T-cell (primary cell): ENCODE results near the gene JAG2. TPM values are rescaled to one million over a fixed set of nuclear protein-coding genes. Genes with fewer than 3 reads are reported as not detected.

ENCODE experiments used
- ATAC-seq, 4 experiments: fragments of 200-7000 bp in 3 of 4; fragments of 150-1000 bp in 1 of 4; cut with Tn5 transposase; replicated peaks in 1 of 4; 1 replicate in 3 of 4; 2 replicates in 1 of 4; pipeline ENCODE4 v1.10.0; 2021; ENCODE audit warnings: moderate library complexity in 3 of 4, mild to moderate bottlenecking in 2 of 4, moderate number of reproducible peaks in 1 of 4
- CTCF ChIA-PET, 2 donors: fragments of 300-600 bp; sonication (Branson Sonifier 250); formaldehyde crosslinking; loops; one replicate each; lab custom pipeline; 2022; ENCODE audit warnings: antibody characterized with exemption in 2 of 2; lab: Charles Lee
- POLR2A ChIA-PET, 2 donors: fragments of 300-600 bp; sonication (Branson Sonifier 250); formaldehyde crosslinking; loops; one replicate each; lab custom pipeline; 2022; ENCODE audit warnings: antibody characterized with exemption in 2 of 2; lab: Charles Lee
- DNase-seq, 35 experiments: peaks; one replicate each; pipeline versions ENCODE4 v3.0.0 to v3.0.0-alpha.2; 2013 to 2023
- H3K27ac ChIP-seq: one replicate; pipeline ENCODE4 v1.5.1; 2013; ENCODE audit warnings: low read length
- H3K27me3 ChIP-seq, 2 experiments: replicated peaks in 1 of 2; 1 replicate in 1 of 2; 2 replicates in 1 of 2; pipeline versions ENCODE4 v1.6.1 to v1.7.0; 2013; ENCODE audit warnings: low read length in 1 of 2, mixed read lengths in 1 of 2; ENCODE audit not compliant: control insufficient read depth in 2 of 2, insufficient read depth in 2 of 2; ENCODE audit errors: extremely low read depth in 1 of 2
- H3K36me3 ChIP-seq, 2 donors: 1 replicate in 1 of 2; 2 replicates in 1 of 2; pipeline versions ENCODE4 v1.6.1 to v1.7.0; 2013; ENCODE audit warnings: low read length in 1 of 2; ENCODE audit not compliant: control insufficient read depth in 2 of 2, insufficient read depth in 1 of 2; ENCODE audit errors: extremely low read depth in 1 of 2
- H3K4me1 ChIP-seq, 2 experiments: 1 replicate in 1 of 2; 2 replicates in 1 of 2; pipeline versions ENCODE4 v1.6.1 to v1.7.0; 2013; ENCODE audit warnings: low read length in 2 of 2, mixed read lengths in 1 of 2; ENCODE audit not compliant: insufficient read depth in 2 of 2, control insufficient read depth in 1 of 2; ENCODE audit errors: extremely low read depth in 1 of 2
- H3K4me3 ChIP-seq, 2 donors: 1 replicate in 1 of 2; 2 replicates in 1 of 2; pipeline versions ENCODE4 v1.5.1 to v1.7.0; 2013; ENCODE audit warnings: mild to moderate bottlenecking in 2 of 2, low read length in 1 of 2, moderate library complexity in 1 of 2; ENCODE audit not compliant: control insufficient read depth in 1 of 2; ENCODE audit errors: extremely low read depth in 1 of 2
- H3K9me3 ChIP-seq: 2 replicates; pipeline ENCODE4 v1.7.0; 2013
- H3K27ac Mint-ChIP-seq, 2 donors: one replicate each; pipeline ENCODE4 v1.8.0; 2020 to 2021; ENCODE audit warnings: mild to moderate bottlenecking in 2 of 2, mixed read lengths in 2 of 2
- H3K27me3 Mint-ChIP-seq, 2 donors: one replicate each; pipeline ENCODE4 v1.8.0; 2021 to 2022; ENCODE audit warnings: mixed read lengths in 2 of 2
- H3K36me3 Mint-ChIP-seq: one replicate; pipeline ENCODE4 v1.8.0; 2021; ENCODE audit warnings: mixed read lengths
- H3K4me1 Mint-ChIP-seq, 3 donors: one replicate each; pipeline ENCODE4 v1.8.0; 2020 to 2022; ENCODE audit warnings: mixed read lengths in 3 of 3, mild to moderate bottlenecking in 1 of 3
- H3K4me3 Mint-ChIP-seq, 3 donors: one replicate each; pipeline ENCODE4 v1.8.0; 2020 to 2022; ENCODE audit warnings: mild to moderate bottlenecking in 3 of 3, mixed read lengths in 3 of 3, moderate library complexity in 3 of 3
- H3K9me3 Mint-ChIP-seq, 3 donors: one replicate each; pipeline ENCODE4 v1.8.0; 2020 to 2022; ENCODE audit warnings: mixed read lengths in 3 of 3
- WGBS: methylation state at CpG from one replicate; pipeline ENCODE4 v1.1.5; 2013; ENCODE audit warnings: missing lambda C conversion rate; ENCODE audit not compliant: insufficient coverage; 5-methylcytosine and 5-hydroxymethylcytosine counted together
- total RNA-seq, 35 experiments: library from RNA in 6 of 35; stranded (reverse) in 6 of 35; fragments of 120-200 nt in 1 of 35; gene quantifications; one replicate each; pipeline versions ENCODE4 v1.2.1 to v1.2.4 and lab custom pipeline; 2013 to 2026

JAG2 gene
- total RNA-seq, 5 donors from 2014 or later (not counting 1 experiment from before 2014, with no cell fraction given), result 0.76 to 1.9 (median 1.2) TPM

DNA sequence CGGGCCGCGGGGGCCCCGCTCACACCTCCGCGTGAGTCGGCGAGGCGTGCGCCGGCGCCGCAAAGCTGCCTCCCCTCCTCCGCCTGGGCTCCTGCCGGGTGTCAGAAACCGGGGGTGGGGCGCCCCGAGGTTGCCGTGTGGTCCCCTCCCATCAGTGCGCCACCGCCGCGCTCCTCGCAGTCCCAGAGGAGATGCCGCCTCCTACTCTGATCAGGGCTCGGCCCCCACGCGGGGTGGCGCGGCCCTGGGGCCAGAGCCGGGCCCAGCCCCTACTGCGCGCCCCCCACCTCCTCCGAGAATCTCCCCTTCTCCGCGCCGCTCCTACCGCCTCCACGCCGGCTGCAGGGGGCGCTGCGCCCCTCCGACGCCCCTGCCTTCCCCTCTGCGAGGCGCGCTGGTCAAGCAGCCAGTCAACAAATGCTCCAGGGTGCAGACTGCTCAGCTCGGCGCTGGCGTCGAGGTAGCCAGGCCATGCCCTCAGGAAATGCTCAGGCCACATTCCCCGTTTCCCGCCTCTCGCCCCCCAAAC lies 467 bp upstream of the JAG2 start:
- Mint-ChIP-seq H3K36me3 (no peaks in the 10 kb centered on the region), H3K4me1 (peaks cover 9 to 24% (median 19%) of the 10 kb centered on the region in 3 donors), H3K4me3 (peak overlapping the region; percentile 43 to 80 (median 62)), H3K27ac (no peak overlapping the region), H3K27me3 (peaks cover 7 to 20% of the 10 kb centered on the region in 2 donors), H3K9me3 (no peaks in the 10 kb centered on the region)
- Histone ChIP-seq H3K4me1 (peaks cover 2 to 34% of the 10 kb centered on the region in 2 experiments), H3K9me3 (no peaks in the 10 kb centered on the region), H3K4me3 (no peak overlapping the region), H3K27me3 (peaks cover 0 to 63% of the 10 kb centered on the region in 2 experiments), H3K27ac (no peak overlapping the region), H3K36me3 (no peaks in the 10 kb centered on the region)
- peak; percentile 36 to 60 (median 41) for ATAC-seq
- POLR2A ChIA-PET, result no interaction called here
- CTCF ChIA-PET, result no interaction called here
- DNase-seq, result peak in 10 of 35 experiments; percentile 14 to 54 (median 30)
- 4% methylated on average over 54 of the region's 54 CpGs for WGBS

DNA sequence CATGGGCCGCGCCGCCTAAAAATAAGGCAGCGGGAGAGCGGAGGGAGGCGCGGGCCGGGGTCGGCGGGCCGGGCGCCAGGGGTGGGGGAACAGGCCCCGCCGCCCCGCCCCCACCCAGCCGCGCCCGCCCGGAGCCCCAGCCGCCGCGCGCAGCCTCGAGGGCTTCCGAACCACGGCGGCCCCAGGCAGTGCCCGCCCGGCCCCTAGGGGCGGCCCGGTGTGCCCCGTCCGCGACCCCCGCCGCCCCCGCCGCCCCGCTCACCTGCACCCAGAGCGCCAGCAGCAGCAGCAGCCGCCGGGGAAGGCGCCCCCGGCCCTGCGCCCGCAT lies 519 bp downstream of the JAG2 start:
- peak in 1 of 4 experiments; percentile 3 for ATAC-seq
- H3K27ac Mint-ChIP-seq, result no peak overlapping the region
- H3K36me3 Mint-ChIP-seq, result no peaks in the 10 kb centered on the region
- H3K27me3 ChIP-seq, result peaks cover 0 to 66% of the 10 kb centered on the region in 2 experiments
- H3K36me3 ChIP-seq, result no peaks in the 10 kb centered on the region
- no peak overlapping the region for H3K27ac ChIP-seq
- H3K27me3 Mint-ChIP-seq, result peaks cover 7 to 20% of the 10 kb centered on the region in 2 donors
- H3K9me3 ChIP-seq, result no peaks in the 10 kb centered on the region
- H3K4me1 Mint-ChIP-seq, result peaks cover 9 to 21% (median 19%) of the 10 kb centered on the region in 3 donors
- ChIA-PET POLR2A (no interaction called here), CTCF (interaction anchor here in 1 of 2 donors (0.6 kb wide), 1 partner anchor 184 kb away, joined by 3 read pairs; no protein-coding TSS in a partner anchor)
- H3K4me1 ChIP-seq, result peaks cover 2 to 30% of the 10 kb centered on the region in 2 experiments
- WGBS, result 1% methylated on average over 40 of the region's 46 CpGs
- peak overlapping the region in 1 of 2 donors; percentile 69 for H3K4me3 ChIP-seq
- peak overlapping the region; percentile 31 to 59 (median 52) for H3K4me3 Mint-ChIP-seq
- H3K9me3 Mint-ChIP-seq, result no peaks in the 10 kb centered on the region
- DNase-seq, result no peak

DNA sequence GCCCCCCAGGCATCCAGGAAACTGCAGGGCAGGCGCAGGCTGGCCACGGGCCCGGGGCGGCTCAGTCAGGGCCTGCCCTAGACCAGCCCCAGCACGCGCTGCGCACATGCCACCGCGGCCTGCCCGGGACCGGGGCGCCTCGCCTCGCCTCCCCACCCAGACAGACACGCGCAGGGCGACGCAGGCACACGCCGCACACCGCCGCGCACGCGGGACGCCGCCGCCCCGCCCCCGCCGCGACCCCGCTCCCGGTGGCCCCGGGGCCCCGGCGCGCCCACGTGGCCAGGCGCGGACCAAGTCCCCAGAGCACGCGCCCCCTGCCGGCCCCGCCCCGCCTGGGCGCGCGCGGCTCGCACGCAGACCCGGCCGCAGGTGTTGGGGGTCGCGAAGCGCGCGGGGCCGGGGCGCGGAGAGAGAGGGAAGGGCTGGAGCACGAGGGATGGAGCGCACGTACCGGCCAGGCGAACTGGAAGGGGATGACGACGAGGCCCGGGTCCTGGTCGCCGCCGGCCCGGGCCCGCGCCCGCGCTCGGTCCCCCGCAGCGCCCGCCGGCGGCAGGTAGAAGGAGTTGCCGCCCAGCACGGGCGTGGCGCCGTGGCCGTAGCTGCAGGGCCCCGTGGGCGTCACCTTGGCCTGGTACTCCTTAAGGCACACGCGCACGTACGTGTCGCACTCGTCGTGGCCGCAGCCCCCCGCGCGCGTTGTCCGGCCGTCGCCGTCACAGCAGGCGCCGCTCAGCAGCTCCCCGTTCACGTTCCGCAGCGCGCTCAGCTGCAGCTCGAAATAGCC lies 1.1 kb downstream of the JAG2 start:
- POLR2A ChIA-PET, result no interaction called here
- peak overlapping the region in 1 of 2 donors; percentile 69 for H3K4me3 ChIP-seq
- ATAC-seq, result no peak

DNA sequence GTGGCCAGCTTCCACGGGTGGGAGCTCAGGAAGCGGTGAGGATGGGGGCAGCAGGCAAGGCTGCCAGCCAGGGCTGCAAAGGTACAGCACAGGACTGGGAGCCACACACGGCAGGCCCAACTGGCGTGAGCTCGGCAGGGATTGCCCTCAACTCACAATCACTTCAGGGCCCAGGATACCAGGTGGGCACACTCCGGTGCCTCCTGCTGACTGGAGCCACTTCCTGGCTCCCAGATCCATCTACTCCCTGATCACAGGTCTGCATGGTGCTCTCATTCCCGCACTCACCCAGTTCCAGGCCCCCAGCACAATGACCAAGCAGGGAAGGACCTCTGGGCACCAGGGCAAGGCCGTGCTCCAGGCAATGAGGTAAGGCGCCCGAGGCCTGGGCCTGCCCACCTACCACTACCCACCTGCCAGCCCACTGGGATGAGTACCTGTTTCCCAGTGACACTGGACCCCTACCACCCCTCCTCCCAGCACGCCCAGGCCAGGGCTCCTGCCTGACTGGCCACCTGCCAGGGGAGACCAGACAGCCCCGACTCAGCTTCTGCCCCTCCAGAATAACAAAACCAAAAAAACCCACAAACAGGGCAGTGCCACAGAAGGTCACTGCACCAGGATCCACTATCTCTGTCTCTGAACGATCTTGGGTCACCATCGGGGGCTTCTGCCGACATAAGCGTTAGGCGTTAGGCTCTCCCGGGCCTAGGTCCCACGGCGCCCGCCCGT lies 1.8 kb downstream of the JAG2 start:
- H3K4me1 ChIP-seq, result peaks cover 2 to 30% of the 10 kb centered on the region in 2 experiments
- peaks cover 7 to 20% of the 10 kb centered on the region in 2 donors for H3K27me3 Mint-ChIP-seq
- ChIA-PET CTCF (no interaction called here), POLR2A (no interaction called here)
- peaks cover 7 to 19% (median 16%) of the 10 kb centered on the region in 3 donors for H3K4me1 Mint-ChIP-seq
- no peak for DNase-seq
- H3K36me3 Mint-ChIP-seq, result no peaks in the 10 kb centered on the region
- peak overlapping the region; percentile 53 to 61 (median 58) for H3K4me3 Mint-ChIP-seq
- ATAC-seq, result no peak
- no peak overlapping the region for H3K4me3 ChIP-seq
- H3K9me3 Mint-ChIP-seq, result no peaks in the 10 kb centered on the region
- no peak overlapping the region for H3K27ac ChIP-seq
- WGBS, result 78% methylated on average over 21 of the region's 22 CpGs
- H3K27me3 ChIP-seq, result peaks cover 0 to 66% of the 10 kb centered on the region in 2 experiments
- no peaks in the 10 kb centered on the region for H3K9me3 ChIP-seq
- H3K36me3 ChIP-seq, result no peaks in the 10 kb centered on the region
- no peak overlapping the region for H3K27ac Mint-ChIP-seq

More for the DNA sequence above, 1.1 kb downstream of the JAG2 start:
- 5% methylated on average over 106 of the region's 116 CpGs for WGBS
- Mint-ChIP-seq H3K4me1 (peaks cover 9 to 21% (median 19%) of the 10 kb centered on the region in 3 donors), H3K27me3 (peaks cover 7 to 20% of the 10 kb centered on the region in 2 donors), H3K4me3 (peak overlapping the region; percentile 31 to 59 (median 52)), H3K27ac (no peak overlapping the region), H3K9me3 (no peaks in the 10 kb centered on the region), H3K36me3 (no peaks in the 10 kb centered on the region)
- H3K27me3 ChIP-seq, result peaks cover 0 to 67% of the 10 kb centered on the region in 2 experiments
- H3K36me3 ChIP-seq, result no peaks in the 10 kb centered on the region
- peak in 2 of 35 experiments; percentile 16 to 33 for DNase-seq
- CTCF ChIA-PET, result no interaction called here
- H3K4me1 ChIP-seq, result peaks cover 2 to 30% of the 10 kb centered on the region in 2 experiments
- H3K9me3 ChIP-seq, result no peaks in the 10 kb centered on the region
- no peak overlapping the region for H3K27ac ChIP-seq

DNA sequence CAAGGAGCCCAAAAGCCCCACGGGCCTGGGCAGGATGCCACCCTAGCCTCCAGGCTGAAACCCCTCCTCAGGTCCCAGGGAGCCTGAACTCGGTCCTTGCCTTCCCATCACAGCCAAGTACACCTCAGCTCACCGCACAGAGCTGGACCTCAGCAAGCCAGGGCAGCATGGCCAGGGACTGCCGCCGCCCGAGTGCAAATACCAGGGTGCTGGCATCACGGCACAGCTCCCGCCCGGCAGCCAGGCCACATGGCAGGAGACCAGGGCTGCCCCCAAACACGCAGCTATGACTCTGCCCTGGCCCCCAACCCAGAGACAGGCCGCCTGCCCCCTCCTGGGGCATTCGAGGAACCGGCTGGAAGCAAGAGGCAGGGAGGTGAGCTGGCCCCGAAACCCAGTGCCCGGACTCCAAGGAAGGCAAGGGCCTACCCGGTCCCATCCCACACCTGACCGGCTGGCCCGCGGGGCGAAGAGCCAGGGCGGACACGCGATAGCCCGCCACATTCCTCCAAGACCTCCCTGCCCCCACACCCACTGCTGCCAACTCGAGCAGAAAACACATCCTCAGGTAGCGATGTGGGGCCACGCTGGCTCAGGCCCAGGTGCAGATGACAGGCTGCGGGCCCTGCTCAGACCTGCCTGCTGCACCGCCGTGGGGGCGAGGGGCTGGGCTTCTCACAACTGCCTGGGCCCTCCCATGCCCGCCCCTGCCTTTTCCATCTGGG lies 2.7 kb downstream of the JAG2 start:
- no peaks in the 10 kb centered on the region for H3K36me3 Mint-ChIP-seq
- peak overlapping the region in 1 of 2 donors; percentile 11 for H3K27ac Mint-ChIP-seq
- no peak overlapping the region for H3K27ac ChIP-seq
- WGBS, result 91% methylated on average over 18 of the region's 32 CpGs
- peaks cover 0 to 58% of the 10 kb centered on the region in 2 experiments for H3K27me3 ChIP-seq
- H3K4me3 Mint-ChIP-seq, result peak overlapping the region in 2 of 3 donors; percentile 21 to 33
- no peaks in the 10 kb centered on the region for H3K36me3 ChIP-seq
- DNase-seq (no peak), ATAC-seq (no peak)
- peaks cover 0 to 26% of the 10 kb centered on the region in 2 experiments for H3K4me1 ChIP-seq
- ChIA-PET POLR2A (no interaction called here), CTCF (no interaction called here)
- H3K27me3 Mint-ChIP-seq, result peaks cover 7 to 20% of the 10 kb centered on the region in 2 donors
- no peaks in the 10 kb centered on the region for H3K9me3 Mint-ChIP-seq
- no peaks in the 10 kb centered on the region for H3K9me3 ChIP-seq
- H3K4me1 Mint-ChIP-seq, result peaks cover 7 to 17% (median 13%) of the 10 kb centered on the region in 3 donors
- no peak overlapping the region for H3K4me3 ChIP-seq
